Transverse colon (tissue), 4 donors: ENCODE data around the gene KAT8. TPM values are rescaled to one million over a fixed set of nuclear protein-coding genes. Genes with fewer than 3 reads are reported as not detected.

Source experiments
- DNase-seq: peaks from one replicate; pipeline ENCODE4 v3.0.0-alpha.2; 2019
- H3K27ac ChIP-seq, 4 donors: fragments of 200-600 bp; sonication (generic); 2 replicates each; pipeline ENCODE4 v1.5.1; 2016 to 2018; ENCODE audit warnings: inconsistent platforms in 4 of 4
- H3K27me3 ChIP-seq: fragments of 200-600 bp; sonication (generic); 2 replicates; pipeline ENCODE4 v1.5.1; 2017; ENCODE audit warnings: inconsistent platforms
- H3K36me3 ChIP-seq, 4 donors: fragments of 200-600 bp; sonication (generic); 2 replicates each; pipeline ENCODE4 v1.5.1; 2017 to 2019; ENCODE audit warnings: inconsistent platforms in 4 of 4
- H3K4me1 ChIP-seq, 4 donors: fragments of 200-600 bp; sonication (generic); 2 replicates each; pipeline ENCODE4 v1.5.1; 2017 to 2020; ENCODE audit warnings: inconsistent platforms in 4 of 4
- H3K4me3 ChIP-seq, 4 donors: fragments of 200-600 bp; sonication (generic); 1 replicate in 1 of 4; 2 replicates in 3 of 4; pipeline versions ENCODE4 v1.5.1 to v1.6.1; 2017 to 2019; ENCODE audit warnings: inconsistent platforms in 4 of 4
- H3K9me3 ChIP-seq, 2 donors: fragments of 200-600 bp; sonication (generic); 2 replicates each; pipeline ENCODE4 v1.5.1; 2017 to 2019; ENCODE audit warnings: inconsistent platforms in 2 of 2
- CTCF ChIP-seq, 5 experiments: fragments of 200-600 bp in 3 of 5; fragments of 450-650 bp in 2 of 5; sonication (generic) in 3 of 5; IDR thresholded peaks; 1 replicate in 2 of 5; 2 replicates in 3 of 5; pipeline ENCODE4 v1.5.1; 2016 to 2017; ENCODE audit warnings: antibody characterized with exemption in 5 of 5, inconsistent platforms in 3 of 5, mild to moderate bottlenecking in 2 of 5, moderate library complexity in 1 of 5
- EP300 ChIP-seq: sonication (generic); formaldehyde crosslinking; IDR thresholded peaks from one replicate; pipeline ENCODE4 v1.6.1; 2017; ENCODE audit warnings: antibody characterized with exemption, low read depth
- POLR2A ChIP-seq: fragments of 450-650 bp; IDR thresholded peaks from one replicate; pipeline ENCODE4 v1.6.1; 2016; ENCODE audit warnings: antibody characterized with exemption, mild to moderate bottlenecking, moderate library complexity
- POLR2AphosphoS5 ChIP-seq, 3 donors: sonication (generic); formaldehyde crosslinking; IDR thresholded peaks; one replicate each; pipeline ENCODE4 v1.6.1; 2016; ENCODE audit warnings: antibody characterized with exemption in 3 of 3
- WGBS, 2 donors: methylation state at CpG; one replicate each; pipeline ENCODE4 v1.1.5; 2018; ENCODE audit warnings: low coverage in 1 of 2; 5-methylcytosine and 5-hydroxymethylcytosine counted together
- in situ Hi-C, 4 donors: fragments of 200-750 bp; cut with MboI; loops; one replicate each; pipeline versions ENCODE4 v1.15.0 to v1.15.1; 2017; ENCODE audit warnings: low sequenced_read_pairs in 3 of 4, low pct_ligation_motif_present in 1 of 4, low pct_unique_long_range_greater_than_20kb in 1 of 4
- intact Hi-C: fragments of 100-400 bp; cut with DNase I; formaldehyde crosslinking; loops from one replicate; pipeline ENCODE4 v1.15.1; 2023; ENCODE audit warnings: low total_unique reads
- total RNA-seq, 4 donors: library from RNA; depleted of rRNA; stranded (reverse); fragments of >200 nt; gene quantifications; one replicate each; pipeline ENCODE4 v1.1.0, GENCODE V29; 2016

Gene KAT8
- total RNA-seq, 4 donors from 2014 or later, result 61.0 to 93.5 (median 62.1) TPM

- H3K9me3 ChIP-seq, result no peaks in the 10 kb centered on the region
- H3K27me3 ChIP-seq, result no peaks in the 10 kb centered on the region
- no peak for DNase-seq
- intact Hi-C loops, result no loop called here
- peaks cover 3 to 38% (median 26%) of the 10 kb centered on the region in 4 donors for H3K4me1 ChIP-seq
- 55 to 96% methylated on average over 4 to 32 of the region's 57 CpGs for WGBS, 2 donors
- in situ Hi-C loops, result no loop called here
- TF ChIP-seq CTCF (IDR thresholded peaks at IDR 0.05), result no peak
- TF ChIP-seq EP300, result no peak
- TF ChIP-seq POLR2A, result no peak
- no peak for TF ChIP-seq POLR2AphosphoS5 (IDR thresholded peaks at IDR 0.05)
- H3K27ac ChIP-seq, result peak overlapping the region; percentile 86 to 94 (median 92)
- H3K36me3 ChIP-seq, result peaks cover 0 to 5% (median 3%) of the 10 kb centered on the region in 4 donors
- peak overlapping the region; percentile 72 to 98 (median 91) for H3K4me3 ChIP-seq
Observed at GRCh38 chr16:31108794-31109558, 8.5 kb upstream of the KAT8 start.

GRCh38 chr16:31109622-31110021 is 7.8 kb upstream of the KAT8 start:
- peaks cover 3 to 44% (median 27%) of the 10 kb centered on the region in 4 donors for H3K4me1 ChIP-seq
- no peak for DNase-seq
- no peaks in the 10 kb centered on the region for H3K9me3 ChIP-seq
- TF ChIP-seq POLR2AphosphoS5 (IDR thresholded peaks at IDR 0.05) (no peak), POLR2A (no peak), EP300 (no peak), CTCF (IDR thresholded peaks at IDR 0.05) (no peak)
- intact Hi-C loops, result no loop called here
- in situ Hi-C loops, result no loop called here
- WGBS, 2 donors, result 91 to 98% methylated on average over 4 to 10 of the region's 12 CpGs
- H3K36me3 ChIP-seq, result peaks cover 0 to 5% (median 3%) of the 10 kb centered on the region in 4 donors
- H3K27ac ChIP-seq, result peak overlapping the region in 1 of 4 donors; percentile 94
- H3K4me3 ChIP-seq, result no peak overlapping the region
- H3K27me3 ChIP-seq, result no peaks in the 10 kb centered on the region

DNA sequence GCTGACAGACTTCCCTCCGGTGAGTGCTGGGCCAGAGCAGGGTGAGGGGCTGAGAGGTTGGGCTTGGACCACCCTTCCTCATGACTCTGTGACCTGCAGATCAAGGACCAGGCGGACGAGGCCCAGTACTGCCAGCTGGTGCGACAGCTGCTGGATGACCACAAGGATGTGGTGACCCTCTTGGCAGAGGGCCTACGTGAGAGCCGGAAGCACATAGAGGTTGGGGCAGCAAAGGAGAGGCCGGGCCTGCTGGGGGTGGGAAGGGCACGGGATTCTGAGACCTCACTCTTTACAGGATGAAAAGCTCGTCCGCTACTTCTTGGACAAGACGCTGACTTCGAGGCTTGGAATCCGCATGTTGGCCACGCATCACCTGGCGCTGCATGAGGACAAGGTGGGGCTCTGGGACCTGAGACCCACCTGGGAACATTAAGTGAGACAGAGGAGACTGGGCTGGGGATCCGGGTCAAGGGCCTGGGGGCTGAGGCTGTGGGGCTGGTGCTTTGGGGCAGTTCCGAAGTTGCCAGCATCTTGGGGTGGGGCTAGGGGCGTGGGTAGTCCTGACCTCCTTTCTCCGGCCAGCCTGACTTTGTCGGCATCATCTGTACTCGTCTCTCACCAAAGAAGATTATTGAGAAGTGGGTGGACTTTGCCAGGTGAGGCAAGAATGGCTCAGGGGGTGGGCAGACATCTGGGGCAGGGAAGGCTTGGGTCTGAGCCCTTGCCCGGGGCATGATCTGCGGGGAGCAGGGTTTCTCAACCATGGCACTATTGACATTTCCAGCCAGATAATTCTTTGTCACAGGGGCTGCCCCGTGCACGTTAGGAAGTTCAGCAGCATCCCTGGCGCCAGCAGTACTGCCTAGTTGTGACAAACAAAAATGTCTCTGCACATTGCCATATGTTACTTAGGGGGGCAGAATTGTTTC is 7.1 kb upstream of the KAT8 start:
- in situ Hi-C loops, result no loop called here
- Histone ChIP-seq H3K4me3 (no peak overlapping the region), H3K9me3 (no peaks in the 10 kb centered on the region), H3K4me1 (peaks cover 3 to 52% (median 29%) of the 10 kb centered on the region in 4 donors), H3K27ac (no peak overlapping the region), H3K36me3 (peaks cover 0 to 5% (median 3%) of the 10 kb centered on the region in 4 donors), H3K27me3 (no peaks in the 10 kb centered on the region)
- DNase-seq, result no peak
- intact Hi-C loops, result no loop called here
- no peak for TF ChIP-seq POLR2AphosphoS5 (IDR thresholded peaks at IDR 0.05)
- TF ChIP-seq CTCF (IDR thresholded peaks at IDR 0.05), result no peak
- no peak for TF ChIP-seq EP300
- TF ChIP-seq POLR2A, result no peak
- 89 to 93% methylated on average over 9 to 26 of the region's 26 CpGs for WGBS, 2 donors

DNA sequence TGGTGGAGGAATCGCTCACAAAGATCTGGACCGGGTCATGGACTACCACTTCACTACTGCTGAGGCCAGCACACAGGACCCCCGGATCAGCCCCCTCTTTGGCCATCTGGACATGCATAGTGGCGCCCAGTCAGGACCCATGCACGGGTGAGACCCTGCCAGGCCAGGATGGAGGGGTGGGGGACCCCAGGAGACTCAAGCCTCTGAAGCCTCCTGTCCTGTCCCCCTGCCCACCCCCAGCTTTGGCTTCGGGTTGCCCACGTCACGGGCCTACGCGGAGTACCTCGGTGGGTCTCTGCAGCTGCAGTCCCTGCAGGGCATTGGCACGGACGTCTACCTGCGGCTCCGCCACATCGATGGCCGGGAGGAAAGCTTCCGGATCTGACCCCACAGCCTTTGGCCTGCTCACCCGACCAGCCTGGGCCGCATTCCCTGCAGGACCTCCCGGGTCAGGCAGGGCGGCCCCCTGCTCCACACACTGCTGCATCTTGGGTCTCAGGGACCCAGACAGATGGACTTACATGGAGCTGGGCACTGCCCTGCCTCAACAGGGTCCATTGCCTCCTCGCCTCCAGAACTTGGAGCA is 5.5 kb upstream of the KAT8 start:
- DNase-seq, result no peak
- TF ChIP-seq POLR2AphosphoS5 (IDR thresholded peaks at IDR 0.05), result no peak
- no peak for TF ChIP-seq EP300
- TF ChIP-seq CTCF (IDR thresholded peaks at IDR 0.05), result no peak
- TF ChIP-seq POLR2A, result no peak
- Histone ChIP-seq H3K27ac (no peak overlapping the region), H3K27me3 (no peaks in the 10 kb centered on the region), H3K36me3 (peaks cover 0 to 5% (median 3%) of the 10 kb centered on the region in 4 donors), H3K9me3 (no peaks in the 10 kb centered on the region), H3K4me3 (no peak overlapping the region), H3K4me1 (peaks cover 8 to 59% (median 35%) of the 10 kb centered on the region in 4 donors)
- in situ Hi-C loops, result no loop called here
- intact Hi-C loops, result no loop called here
- 95% methylated on average over 15 of the region's 23 CpGs; no CpG with 5 or more reads in 1 of the 2 donors for WGBS, 2 donors
